CD8-positive, alpha-beta memory T cell (primary cell): Measurements from ENCODE around the gene B4GALNT4. TPM values are rescaled to one million over a fixed set of nuclear protein-coding genes. Genes with fewer than 3 reads are reported as not detected.
A peak's percentile ranks its signal among the peaks of the same experiment; 100 is the strongest.

Source experiments
- CTCF ChIA-PET: fragments of 350-600 bp; sonication (Branson Sonifier 250); formaldehyde crosslinking; loops from one replicate; lab custom pipeline; 2021; ENCODE audit warnings: antibody characterized with exemption; lab: Charles Lee
- POLR2A ChIA-PET: fragments of 350-600 bp; sonication (Branson Sonifier 250); formaldehyde crosslinking; loops from one replicate; lab custom pipeline; 2021; ENCODE audit warnings: antibody characterized with exemption; lab: Charles Lee
- DNase-seq, 5 donors: peaks; one replicate each; pipeline versions ENCODE4 v3.0.0 to v3.0.0-alpha.2; 2020 to 2022; ENCODE audit warnings: mixed read lengths in 1 of 5
- H3K27ac ChIP-seq: one replicate; pipeline ENCODE4 v1.7.0; 2013; ENCODE audit warnings: low read depth, mild to moderate bottlenecking, low read length, moderate library complexity
- H3K27me3 ChIP-seq: 2 replicates; pipeline ENCODE4 v1.7.0; 2013; ENCODE audit warnings: low read length, mild to moderate bottlenecking; ENCODE audit not compliant: insufficient read depth, poor library complexity, severe bottlenecking
- H3K36me3 ChIP-seq: 2 replicates; pipeline ENCODE4 v1.7.0; 2013; ENCODE audit warnings: mild to moderate bottlenecking, low read length, moderate library complexity; ENCODE audit not compliant: insufficient read depth
- H3K4me1 ChIP-seq: 2 replicates; pipeline ENCODE4 v1.7.0; 2013; ENCODE audit warnings: mild to moderate bottlenecking, low read length, moderate library complexity; ENCODE audit not compliant: insufficient read depth
- H3K4me3 ChIP-seq: 2 replicates; pipeline ENCODE4 v1.7.0; 2013; ENCODE audit warnings: mild to moderate bottlenecking, low read length
- H3K9me3 ChIP-seq: 2 replicates; pipeline ENCODE4 v1.7.0; 2013; ENCODE audit warnings: mild to moderate bottlenecking, low read length
- H3K27ac Mint-ChIP-seq, 8 donors: one replicate each; pipeline ENCODE4 v1.8.0; 2020 to 2021; ENCODE audit warnings: mixed read lengths in 8 of 8, mild to moderate bottlenecking in 6 of 8, inconsistent platforms in 3 of 8, moderate library complexity in 3 of 8
- H3K27me3 Mint-ChIP-seq, 2 donors: one replicate each; pipeline ENCODE4 v1.8.0; 2020 to 2021; ENCODE audit warnings: mixed read lengths in 2 of 2, mild to moderate bottlenecking in 1 of 2, moderate library complexity in 1 of 2
- H3K36me3 Mint-ChIP-seq, 3 donors: one replicate each; pipeline ENCODE4 v1.8.0; 2020 to 2021; ENCODE audit warnings: mixed read lengths in 3 of 3, inconsistent platforms in 1 of 3, mild to moderate bottlenecking in 1 of 3
- H3K4me1 Mint-ChIP-seq, 3 donors: one replicate each; pipeline ENCODE4 v1.8.0; 2020 to 2021; ENCODE audit warnings: mixed read lengths in 3 of 3, inconsistent platforms in 1 of 3, mild to moderate bottlenecking in 1 of 3
- H3K4me3 Mint-ChIP-seq, 7 donors: one replicate each; pipeline ENCODE4 v1.8.0; 2020 to 2021; ENCODE audit warnings: mixed read lengths in 7 of 7, mild to moderate bottlenecking in 6 of 7, moderate library complexity in 4 of 7, inconsistent platforms in 2 of 7
- H3K9me3 Mint-ChIP-seq, 5 donors: one replicate each; pipeline ENCODE4 v1.8.0; 2020 to 2022; ENCODE audit warnings: mixed read lengths in 5 of 5, mild to moderate bottlenecking in 3 of 5, moderate library complexity in 2 of 5, inconsistent platforms in 1 of 5
- polyA plus RNA-seq: library from polyadenylated mRNA; unstranded; fragments of 300-500 nt; fragmentation: Illumina TruSeq; gene quantifications from one replicate; pipeline ENCODE4 v1.2.3, GENCODE V29; 2021
- total RNA-seq, 2 experiments: library from RNA; stranded (reverse); gene quantifications; one replicate each; pipeline ENCODE4 v1.2.3, GENCODE V29; 2021

The B4GALNT4 gene
- total and polyA plus RNA-seq, 3 experiments from 2014 or later = 0.31 to 0.81 (median 0.47) TPM

DNA sequence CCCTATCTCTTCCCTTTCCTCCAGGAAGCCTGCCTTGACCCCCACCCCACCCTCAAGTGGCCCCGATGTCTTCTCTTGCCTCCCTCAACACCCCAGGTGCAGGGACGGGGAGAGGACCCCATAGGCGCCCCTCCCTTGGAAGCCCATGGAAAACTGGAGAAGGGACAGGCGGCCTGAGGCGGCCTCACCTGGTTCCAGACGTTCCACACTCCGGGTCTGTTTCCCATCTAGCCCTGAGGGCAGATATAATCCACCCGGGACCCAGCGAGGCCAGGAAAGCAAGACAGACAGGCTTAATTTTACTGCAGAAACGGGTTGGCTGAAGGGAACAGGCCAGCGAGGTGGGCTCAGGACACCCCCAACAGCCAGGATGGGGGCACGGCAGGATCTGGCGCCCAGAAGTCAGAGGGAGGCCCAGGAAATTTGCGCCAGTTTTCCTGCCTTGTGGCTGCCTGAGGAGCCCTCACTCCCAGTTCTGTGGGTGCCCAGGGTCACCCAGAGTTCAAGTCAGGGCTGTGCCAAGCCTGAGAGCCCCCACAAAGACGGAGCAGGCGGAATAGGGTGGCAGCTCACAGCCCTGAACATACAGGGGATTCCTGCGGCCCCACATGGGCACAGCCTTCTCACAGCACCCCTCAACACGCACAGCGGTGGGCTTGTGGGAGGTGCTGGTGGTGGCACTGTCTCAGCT lies 48.5 kb downstream of the B4GALNT4 start:
- Mint-ChIP-seq H3K36me3 (peaks cover 0 to 11% (median 0%) of the 10 kb centered on the region in 3 donors), H3K4me3 (peak overlapping the region; percentile 69 to 81 (median 77)), H3K27me3 (no peaks in the 10 kb centered on the region), H3K27ac (peak overlapping the region in 3 of 8 donors; percentile 52 to 83 (median 76)), H3K4me1 (peaks cover 18 to 34% (median 19%) of the 10 kb centered on the region in 3 donors), H3K9me3 (no peaks in the 10 kb centered on the region)
- CTCF ChIA-PET = interaction anchor here (1.4 to 3.8 kb wide), 5 partner anchors 11 to 103 kb away, joined by 3 to 51 read pairs (median 5); partner anchors contain the start of gene PTDSS2
- H3K9me3 ChIP-seq = no peaks in the 10 kb centered on the region
- H3K4me1 ChIP-seq = peaks cover 16% of the 10 kb centered on the region
- no peaks in the 10 kb centered on the region for H3K27me3 ChIP-seq
- POLR2A ChIA-PET = interaction anchor here (1.4 to 5.4 kb wide), 4 partner anchors 11 to 89 kb away, joined by 4 to 71 read pairs (median 34); partner anchors contain the start of genes PTDSS2 and RNH1
- no peak overlapping the region for H3K4me3 ChIP-seq
- no peak for DNase-seq
- no peaks in the 10 kb centered on the region for H3K36me3 ChIP-seq
- H3K27ac ChIP-seq = no peak overlapping the region

DNA sequence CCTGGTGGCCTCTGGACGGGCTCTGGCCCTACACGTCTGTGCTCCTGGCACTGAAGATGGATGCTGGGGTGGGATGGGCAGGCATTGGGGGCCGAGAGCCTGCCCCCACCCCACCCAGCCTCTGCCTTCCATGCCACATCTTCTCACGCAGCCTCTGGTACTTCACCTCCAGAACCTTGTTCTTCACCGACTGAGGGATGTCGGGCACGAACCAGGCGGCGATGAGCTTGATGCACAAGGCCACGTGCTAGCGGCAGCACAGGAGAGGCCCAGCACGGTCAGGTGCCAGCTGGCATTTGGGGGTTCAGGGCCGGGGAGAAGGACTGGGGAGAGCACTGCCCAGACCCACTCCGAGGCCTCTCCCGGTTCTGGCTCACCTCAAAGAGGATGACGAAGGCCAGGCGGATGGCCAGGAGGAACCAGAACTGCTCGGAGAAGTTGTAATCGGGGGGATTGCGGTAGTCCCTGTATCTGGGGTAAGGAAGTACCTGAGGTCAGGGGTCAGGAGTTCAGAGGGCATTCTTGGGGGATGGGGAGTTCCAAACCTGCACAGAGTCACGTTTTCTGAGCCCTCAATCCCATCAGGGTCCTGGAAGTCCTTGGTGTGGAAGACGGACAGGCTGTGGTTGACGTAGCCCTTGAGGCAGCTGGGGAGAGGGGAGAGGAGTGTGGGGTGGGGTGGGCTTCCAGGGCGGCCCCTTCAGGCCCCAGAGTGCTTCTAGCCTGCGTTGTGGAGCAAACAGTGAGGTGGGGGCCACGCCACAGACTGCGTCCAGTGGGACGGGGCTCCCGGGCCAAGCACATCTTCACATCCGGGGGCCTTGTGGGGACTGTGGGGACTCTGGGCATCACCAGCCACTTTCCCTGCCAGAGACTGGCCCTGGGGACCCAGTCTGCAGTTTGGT lies 49.3 kb downstream of the B4GALNT4 start:
- Mint-ChIP-seq H3K4me1 (peaks cover 16 to 26% (median 19%) of the 10 kb centered on the region in 3 donors), H3K27me3 (no peaks in the 10 kb centered on the region), H3K9me3 (no peaks in the 10 kb centered on the region), H3K27ac (peak overlapping the region in 1 of 8 donors; percentile 55), H3K36me3 (peaks cover 0 to 11% (median 0%) of the 10 kb centered on the region in 3 donors), H3K4me3 (peak overlapping the region in 6 of 7 donors; percentile 23 to 81 (median 45))
- H3K4me3 ChIP-seq = no peak overlapping the region
- peaks cover 9% of the 10 kb centered on the region for H3K4me1 ChIP-seq
- H3K9me3 ChIP-seq = no peaks in the 10 kb centered on the region
- H3K36me3 ChIP-seq = no peaks in the 10 kb centered on the region
- no peak for DNase-seq
- H3K27me3 ChIP-seq = no peaks in the 10 kb centered on the region
- ChIA-PET CTCF (interaction anchor here (2.1 kb wide), 1 partner anchor 25 kb away, joined by 5 read pairs; no protein-coding TSS in a partner anchor), POLR2A (interaction anchor here (1.4 kb wide), 1 partner anchor 29 kb away, joined by 4 read pairs; no protein-coding TSS in a partner anchor)
- no peak overlapping the region for H3K27ac ChIP-seq

DNA sequence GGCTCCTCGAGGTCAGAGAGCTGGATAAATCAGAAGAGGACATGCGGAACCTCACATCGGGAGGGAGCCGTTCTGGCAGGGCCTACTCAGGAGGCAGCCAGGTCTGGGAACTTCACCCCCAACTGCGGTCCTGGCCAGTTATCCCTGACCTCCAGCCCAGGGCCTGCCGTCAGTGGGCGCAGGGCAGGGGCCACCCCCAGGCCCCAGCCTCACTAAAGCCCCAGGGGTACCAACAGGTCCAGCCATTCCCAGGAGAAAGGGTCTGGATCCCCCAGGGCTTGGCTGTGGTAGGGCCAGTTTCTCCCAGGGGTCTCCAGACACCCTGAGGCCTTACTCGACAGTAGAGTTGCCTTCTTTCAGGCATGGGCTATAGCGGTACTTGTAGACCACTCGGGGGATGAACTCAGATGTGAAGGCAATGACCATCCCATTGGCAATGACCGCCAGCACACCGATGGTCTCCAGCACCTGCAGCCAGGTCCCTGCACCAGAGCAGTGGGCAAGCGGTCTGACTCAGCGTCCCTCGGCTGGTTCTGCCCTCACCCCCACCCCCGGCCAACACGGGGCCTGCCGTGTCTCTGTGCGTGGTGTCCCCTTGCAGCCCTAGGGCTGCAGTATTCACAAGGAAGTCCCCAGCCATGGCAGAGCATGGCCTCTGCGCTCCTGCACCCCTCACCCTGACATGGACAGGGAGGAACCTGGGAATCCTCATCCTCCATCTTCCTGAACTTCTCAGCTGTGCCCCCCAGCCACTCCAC lies 50.1 kb downstream of the B4GALNT4 start:
- CTCF ChIA-PET = no interaction called here
- POLR2A ChIA-PET = interaction anchor here (1.4 kb wide), 1 partner anchor 28 kb away, joined by 4 read pairs; no protein-coding TSS in a partner anchor
- no peak for DNase-seq

DNA sequence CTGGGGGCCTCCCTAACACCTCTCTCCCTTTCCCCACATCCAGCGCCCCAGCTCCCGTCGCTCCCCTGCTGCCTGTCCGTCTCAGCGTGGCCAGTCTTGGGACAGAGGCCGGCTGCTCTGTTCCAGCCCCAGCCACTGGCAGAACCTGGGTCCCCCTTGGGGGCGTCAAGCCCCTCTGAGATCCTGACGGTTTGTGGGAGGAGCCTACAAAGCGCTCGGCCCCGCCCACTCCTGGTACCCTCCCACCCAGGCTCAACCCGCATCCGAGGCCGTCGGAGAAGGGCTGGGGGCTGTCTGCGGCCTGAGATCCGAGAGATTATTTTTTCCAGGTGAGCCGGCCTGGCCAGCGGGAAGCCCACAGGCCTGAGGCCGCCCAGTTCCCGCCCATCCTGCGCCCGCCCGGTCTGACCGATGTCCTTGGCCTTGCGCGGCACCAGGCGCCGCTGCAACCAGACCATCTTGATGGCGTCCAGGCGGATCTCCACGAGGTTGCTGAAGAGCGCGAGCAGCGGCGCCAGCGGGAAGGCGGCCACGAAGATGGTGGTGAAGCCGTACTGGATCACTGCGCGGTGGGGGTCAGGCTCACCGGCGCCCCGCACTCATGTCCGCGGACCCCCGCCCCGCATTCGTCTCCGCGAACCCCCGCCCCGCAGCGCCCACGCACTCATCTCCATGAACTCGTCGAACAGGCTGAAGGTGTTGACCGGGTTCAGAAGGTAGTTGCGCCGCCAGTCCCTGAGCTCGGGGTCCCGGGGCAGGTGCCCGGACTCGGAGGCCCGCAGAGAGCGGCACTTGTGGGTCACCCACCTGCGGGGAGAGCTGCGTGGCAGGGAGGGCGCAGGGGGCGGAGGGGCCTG lies 51.0 kb downstream of the B4GALNT4 start:
- Mint-ChIP-seq H3K36me3 (peaks cover 6 to 12% (median 7%) of the 10 kb centered on the region in 3 donors), H3K9me3 (no peaks in the 10 kb centered on the region), H3K27ac (no peak overlapping the region), H3K4me1 (peaks cover 8 to 15% (median 9%) of the 10 kb centered on the region in 3 donors), H3K4me3 (peak overlapping the region in 1 of 7 donors; percentile 54), H3K27me3 (no peaks in the 10 kb centered on the region)
- ChIA-PET CTCF (no interaction called here), POLR2A (no interaction called here)
- Histone ChIP-seq H3K9me3 (no peaks in the 10 kb centered on the region), H3K27ac (no peak overlapping the region), H3K36me3 (no peaks in the 10 kb centered on the region), H3K27me3 (no peaks in the 10 kb centered on the region), H3K4me1 (peaks cover 7% of the 10 kb centered on the region), H3K4me3 (no peak overlapping the region)
- DNase-seq = peak in 1 of 5 donors; percentile 46

More for the DNA sequence above, 50.1 kb downstream of the B4GALNT4 start:
- Mint-ChIP-seq H3K9me3 (no peaks in the 10 kb centered on the region), H3K27ac (peak overlapping the region in 1 of 8 donors; percentile 55), H3K4me3 (peak overlapping the region in 3 of 7 donors; percentile 19 to 72 (median 36)), H3K36me3 (peaks cover 2 to 13% (median 3%) of the 10 kb centered on the region in 3 donors), H3K4me1 (peaks cover 14 to 23% (median 17%) of the 10 kb centered on the region in 3 donors), H3K27me3 (no peaks in the 10 kb centered on the region)
- Histone ChIP-seq H3K4me3 (no peak overlapping the region), H3K4me1 (peaks cover 9% of the 10 kb centered on the region), H3K9me3 (no peaks in the 10 kb centered on the region), H3K36me3 (no peaks in the 10 kb centered on the region), H3K27ac (no peak overlapping the region), H3K27me3 (no peaks in the 10 kb centered on the region)

DNA sequence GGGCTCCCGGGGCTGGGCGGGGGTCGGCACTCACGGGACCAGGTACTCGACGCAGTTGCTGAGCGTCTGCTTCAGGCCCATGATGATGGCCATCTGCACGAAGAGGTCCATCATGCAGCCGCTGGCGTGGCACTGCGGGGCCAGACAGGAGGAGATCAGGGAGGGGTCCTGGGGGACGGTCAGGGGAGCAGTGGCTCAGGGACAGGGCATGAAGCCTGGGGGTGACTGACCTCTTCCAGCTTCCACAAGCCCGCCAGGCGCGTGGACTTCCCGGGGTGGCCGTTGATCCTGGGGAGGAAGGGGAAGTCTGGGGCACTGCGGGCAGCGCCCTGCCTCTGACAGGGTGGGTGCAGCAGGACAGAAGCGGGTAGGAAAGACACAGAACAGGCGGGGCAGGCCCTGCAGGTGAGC lies 51.6 kb downstream of the B4GALNT4 start:
- H3K27me3 Mint-ChIP-seq = no peaks in the 10 kb centered on the region
- H3K4me3 ChIP-seq = no peak overlapping the region
- no peaks in the 10 kb centered on the region for H3K9me3 Mint-ChIP-seq
- no peaks in the 10 kb centered on the region for H3K9me3 ChIP-seq
- POLR2A ChIA-PET = no interaction called here
- peaks cover 6 to 15% (median 8%) of the 10 kb centered on the region in 3 donors for H3K36me3 Mint-ChIP-seq
- H3K36me3 ChIP-seq = no peaks in the 10 kb centered on the region
- peaks cover 4 to 8% (median 7%) of the 10 kb centered on the region in 3 donors for H3K4me1 Mint-ChIP-seq
- no peak for DNase-seq
- H3K27me3 ChIP-seq = no peaks in the 10 kb centered on the region
- H3K4me3 Mint-ChIP-seq = no peak overlapping the region
- CTCF ChIA-PET = no interaction called here
- H3K27ac Mint-ChIP-seq = no peak overlapping the region
- H3K27ac ChIP-seq = no peak overlapping the region
- peaks cover under 1% of the 10 kb centered on the region for H3K4me1 ChIP-seq

DNA sequence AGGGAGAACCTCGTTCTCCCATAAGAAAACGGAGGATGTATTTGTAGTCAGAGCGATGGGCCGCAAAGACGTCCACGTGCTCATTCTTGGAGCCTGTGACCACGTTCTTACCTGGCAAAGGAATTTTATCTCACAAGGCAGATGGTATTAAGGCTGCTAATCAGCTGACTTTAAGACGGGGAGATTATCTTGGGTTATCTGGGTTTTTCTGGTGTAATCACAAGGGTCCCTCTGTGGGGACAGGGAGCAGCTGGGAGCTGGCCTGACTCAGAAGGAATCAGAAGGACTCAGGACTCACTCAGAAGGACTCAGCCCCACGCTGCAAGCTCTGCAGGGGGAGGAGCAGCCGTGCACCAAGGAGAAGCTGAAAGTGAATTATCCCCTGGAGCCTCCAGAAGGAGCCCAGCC lies 53.0 kb downstream of the B4GALNT4 start:
- CTCF ChIA-PET = no interaction called here
- no peaks in the 10 kb centered on the region for H3K27me3 ChIP-seq
- H3K4me1 ChIP-seq = no peaks in the 10 kb centered on the region
- DNase-seq = peak in 1 of 5 donors; percentile 44
- H3K4me3 Mint-ChIP-seq = no peak overlapping the region
- peaks cover 0 to 3% (median 3%) of the 10 kb centered on the region in 3 donors for H3K4me1 Mint-ChIP-seq
- H3K27ac Mint-ChIP-seq = peak overlapping the region in 2 of 8 donors; percentile 52 to 55
- H3K9me3 Mint-ChIP-seq = no peaks in the 10 kb centered on the region
- peaks cover 6 to 17% (median 8%) of the 10 kb centered on the region in 3 donors for H3K36me3 Mint-ChIP-seq
- POLR2A ChIA-PET = interaction anchor here (1.2 kb wide), 1 partner anchor 27 kb away, joined by 4 read pairs; the partner anchor contains the start of gene PTDSS2
- no peaks in the 10 kb centered on the region for H3K36me3 ChIP-seq
- H3K27ac ChIP-seq = no peak overlapping the region
- no peaks in the 10 kb centered on the region for H3K27me3 Mint-ChIP-seq
- H3K4me3 ChIP-seq = no peak overlapping the region
- no peaks in the 10 kb centered on the region for H3K9me3 ChIP-seq
